RCC 7860 (cell line): ENCODE data around the gene DCDC1.

Source experiments
- DNase-seq: peaks from one replicate; pipeline ENCODE4 v3.0.0-alpha.2; 2015; ENCODE audit warnings: low spot score
- FAIRE-seq: peaks from 2 replicates; lab custom pipeline; 2012; peaks lifted over from hg19 to GRCh38; lab: Jason Lieb, UNC

The DCDC1 gene

DNA sequence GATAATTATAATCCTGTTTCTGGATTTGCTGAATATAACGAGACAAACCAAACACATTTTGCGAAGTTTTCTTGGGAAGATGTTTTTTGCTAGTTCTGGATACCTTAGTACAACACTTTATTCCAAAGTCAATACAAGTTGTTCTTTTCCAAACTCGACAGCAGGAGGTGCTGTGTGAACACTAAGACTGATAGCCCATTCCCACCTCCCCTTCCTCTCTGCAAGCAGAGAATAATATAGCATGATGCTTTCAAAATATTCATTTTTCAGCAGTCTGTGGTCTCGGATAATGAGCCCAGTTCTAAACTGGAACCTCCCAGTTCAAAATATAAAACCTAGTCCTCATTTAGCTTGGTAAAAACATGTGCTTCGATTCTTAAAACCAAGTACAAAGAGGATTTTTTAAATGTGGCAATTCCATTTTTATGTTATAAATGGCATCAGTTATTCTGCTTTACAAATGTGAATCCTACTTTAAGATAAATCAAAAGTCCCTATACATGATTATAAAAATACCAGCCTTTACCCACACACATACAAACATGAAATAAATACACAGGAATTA, 129.1 kb downstream of the DCDC1 start:
- DNase-seq, result no peak
- no peak for FAIRE-seq

DNA sequence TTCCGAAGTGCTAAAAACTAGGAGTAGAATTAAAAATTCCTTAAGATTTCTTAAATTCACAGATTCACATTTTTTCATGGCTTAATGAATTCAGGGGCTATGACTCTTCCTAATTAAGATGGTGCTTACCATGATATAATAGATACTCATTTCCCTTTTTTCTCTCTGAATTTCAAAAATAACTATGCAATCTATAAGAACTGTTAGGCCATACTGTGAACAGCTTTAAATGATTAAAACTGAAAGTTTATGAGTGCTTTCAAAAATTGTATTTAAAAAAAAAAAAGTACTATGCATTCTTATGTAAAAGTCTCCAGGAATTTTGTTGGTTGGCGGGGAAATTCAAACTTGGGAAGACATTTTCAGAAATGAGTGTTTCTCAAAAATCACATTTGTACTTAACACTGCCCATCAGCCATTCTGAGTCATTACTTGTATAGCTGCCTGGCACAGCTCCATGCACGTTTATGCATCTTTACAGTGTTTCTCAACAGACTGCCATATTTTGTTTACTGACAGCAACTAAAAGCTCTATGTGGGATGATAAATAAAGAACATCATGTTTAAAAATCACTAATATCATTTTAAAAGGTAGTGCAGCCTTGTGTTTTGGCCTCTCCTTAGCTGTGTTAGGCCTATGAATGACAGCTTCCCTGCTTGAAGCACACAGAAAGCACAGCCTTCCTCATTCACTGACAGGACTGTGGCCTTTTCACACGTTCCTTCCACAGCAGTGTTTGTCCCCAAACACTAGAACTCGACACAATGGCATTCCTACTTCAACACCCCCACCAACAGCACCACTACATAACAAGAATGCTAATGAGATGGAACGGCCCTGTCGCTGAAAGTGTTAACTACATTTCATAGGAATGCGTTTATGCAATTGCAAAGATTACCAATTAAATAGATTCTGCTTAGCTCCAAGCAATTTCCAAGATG, 131.4 kb downstream of the DCDC1 start:
- FAIRE-seq (no peak), DNase-seq (no peak)

DNA sequence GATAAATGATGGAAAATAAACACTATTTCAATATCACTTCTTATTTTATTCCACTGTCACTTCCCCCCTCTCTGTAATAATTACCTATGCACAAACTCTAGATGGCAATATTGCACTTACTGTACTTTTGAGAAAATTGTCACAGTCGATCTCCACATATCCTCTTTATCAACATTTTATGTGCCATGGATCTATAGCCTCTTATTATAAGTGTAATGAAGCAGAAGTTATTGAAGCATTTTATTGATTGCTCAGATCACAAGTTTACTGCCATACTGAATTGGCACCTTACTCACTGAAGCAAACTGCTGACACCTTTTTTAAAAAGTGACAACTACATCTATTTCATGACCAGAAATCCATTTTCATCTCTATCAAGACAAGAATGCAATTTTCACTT, 133.4 kb downstream of the DCDC1 start:
- peak; percentile 14 for DNase-seq

DNA sequence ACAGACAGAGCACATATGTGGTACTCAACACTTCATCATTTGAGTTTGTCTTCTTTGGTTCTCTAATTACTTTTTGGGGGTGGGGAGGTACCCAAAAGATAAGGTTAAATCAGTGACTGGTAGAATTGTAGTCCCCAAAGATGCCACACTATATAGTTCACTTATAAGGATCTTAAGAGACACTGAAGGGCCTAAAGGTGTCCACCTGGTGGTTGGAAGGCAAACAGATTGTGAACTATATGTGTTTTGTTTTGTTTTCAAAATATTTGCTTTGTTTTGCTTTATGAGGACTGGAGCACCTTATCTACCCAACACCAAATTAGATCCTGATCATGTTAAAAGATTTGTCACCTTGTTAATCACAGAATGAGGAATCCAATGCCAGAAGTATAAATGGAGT, 136.1 kb downstream of the DCDC1 start:
- no peak for FAIRE-seq
- DNase-seq, result no peak

More for the DNA sequence above, 133.4 kb downstream of the DCDC1 start:
- no peak for FAIRE-seq

DNA sequence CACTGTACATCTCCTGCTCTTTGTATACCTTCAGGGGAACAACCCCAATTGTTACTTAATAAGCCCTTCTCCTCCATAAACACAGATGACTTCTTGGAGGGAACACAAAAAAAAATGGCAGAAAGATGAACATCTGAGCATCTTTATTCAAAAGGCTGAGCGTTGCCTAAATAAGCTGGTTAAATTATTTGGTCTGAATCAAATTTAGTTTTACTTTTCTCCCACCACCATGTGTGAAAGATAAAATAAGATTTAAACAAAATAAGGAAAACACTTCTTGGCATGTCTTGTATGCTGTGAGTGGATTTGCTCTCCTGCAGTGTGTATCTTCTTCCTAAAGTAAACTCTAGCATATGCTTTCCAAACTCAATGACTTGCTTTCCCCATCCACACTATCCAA, 137.9 kb downstream of the DCDC1 start:
- DNase-seq (no peak), FAIRE-seq (no peak)

DNA sequence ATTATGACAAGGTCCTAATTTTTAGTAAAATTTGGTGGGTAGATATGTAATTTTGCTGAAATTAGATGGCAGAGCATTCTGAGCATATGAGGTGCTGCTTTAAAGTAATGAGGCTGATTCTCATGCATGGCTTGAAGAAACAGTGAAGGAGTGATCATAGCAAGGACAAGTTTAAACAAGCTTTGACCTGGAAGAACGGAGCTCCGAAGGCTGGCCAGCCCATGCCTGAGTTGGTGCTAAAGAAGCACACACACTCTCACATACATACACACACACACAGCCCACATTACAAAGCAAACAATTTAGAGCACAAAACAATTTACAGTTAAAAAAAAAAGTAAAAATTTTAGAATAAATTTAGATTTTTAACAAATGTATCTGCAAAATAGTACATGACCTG, 150.7 kb downstream of the DCDC1 start:
- DNase-seq, result no peak
- no peak for FAIRE-seq

DNA sequence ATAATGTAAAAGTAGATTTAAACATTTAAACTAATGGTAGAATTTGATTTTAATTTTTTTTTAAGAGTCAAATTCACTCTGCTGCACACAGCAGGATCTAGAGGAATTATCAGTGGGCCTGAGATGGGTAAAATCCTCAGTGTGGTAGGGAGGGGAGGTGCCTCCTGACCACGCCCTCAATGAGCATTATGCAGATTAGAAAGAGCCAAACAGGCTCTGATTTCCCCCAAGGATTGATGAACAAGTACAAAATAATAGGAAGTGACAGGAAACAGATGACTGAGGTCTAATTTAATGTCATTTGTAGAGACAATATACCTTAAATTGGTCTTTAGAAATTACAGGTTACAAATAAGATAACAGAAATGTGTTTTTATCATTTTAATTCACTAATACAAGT, 155.2 kb downstream of the DCDC1 start:
- DNase-seq, result no peak
- no peak for FAIRE-seq

DNA sequence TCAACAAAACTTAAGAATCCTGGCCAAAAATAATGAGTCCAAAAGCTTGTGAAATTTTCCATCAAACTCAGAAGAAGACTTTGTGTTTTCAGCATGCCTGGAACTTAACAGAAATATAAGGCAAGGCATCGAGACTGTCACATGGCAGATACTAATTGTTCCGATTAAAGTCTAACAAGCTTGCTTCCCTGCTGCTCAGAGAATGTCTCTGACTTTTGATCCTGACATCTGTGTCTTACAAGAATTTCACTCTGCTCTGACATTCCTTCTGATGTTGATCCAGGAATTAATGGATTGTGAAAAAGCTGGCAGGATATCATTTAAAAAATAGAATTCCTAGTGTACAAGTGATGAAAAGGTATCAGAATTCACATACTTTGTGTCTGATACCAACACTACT, 170.2 kb downstream of the DCDC1 start:
- no peak for FAIRE-seq

DNA sequence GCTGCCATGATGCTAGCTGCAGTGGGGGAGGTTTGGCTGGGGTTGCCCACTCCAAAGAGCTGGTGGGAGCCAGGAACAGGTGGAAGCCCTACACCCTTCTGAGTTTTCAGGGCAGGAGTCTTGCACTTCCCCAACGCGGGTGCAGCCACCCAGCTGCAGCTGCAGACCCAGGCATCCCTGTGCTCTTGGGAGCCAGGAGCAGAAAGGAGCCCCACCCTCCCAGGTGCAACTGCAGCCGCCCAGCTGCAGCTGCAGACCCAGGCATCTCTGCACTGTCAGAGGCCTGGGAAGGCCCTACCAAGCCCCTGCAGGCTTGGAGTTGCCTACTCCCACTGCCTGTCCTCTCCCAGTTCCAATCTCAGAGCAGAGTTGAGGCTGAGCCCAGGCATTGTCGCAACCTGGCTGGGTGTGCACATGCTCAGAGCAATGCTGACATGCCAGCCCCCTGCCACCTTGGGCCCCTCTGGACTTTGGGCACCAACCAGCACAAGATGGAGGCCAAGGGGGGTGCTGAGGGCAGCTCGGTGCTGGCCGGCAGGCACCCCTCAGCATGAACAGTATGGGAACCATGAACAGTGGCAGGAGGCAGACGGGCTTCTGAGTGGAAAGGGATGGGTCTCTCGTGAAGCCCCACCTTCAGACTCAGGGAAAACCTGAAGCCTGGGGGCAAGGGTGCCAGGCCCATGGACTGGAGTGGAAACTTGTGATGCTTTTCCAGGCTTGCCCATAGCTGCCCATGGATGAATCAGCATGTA, 195.4 kb downstream of the DCDC1 start:
- no peak for FAIRE-seq
- no peak for DNase-seq

More for the DNA sequence above, 170.2 kb downstream of the DCDC1 start:
- no peak for DNase-seq

DNA sequence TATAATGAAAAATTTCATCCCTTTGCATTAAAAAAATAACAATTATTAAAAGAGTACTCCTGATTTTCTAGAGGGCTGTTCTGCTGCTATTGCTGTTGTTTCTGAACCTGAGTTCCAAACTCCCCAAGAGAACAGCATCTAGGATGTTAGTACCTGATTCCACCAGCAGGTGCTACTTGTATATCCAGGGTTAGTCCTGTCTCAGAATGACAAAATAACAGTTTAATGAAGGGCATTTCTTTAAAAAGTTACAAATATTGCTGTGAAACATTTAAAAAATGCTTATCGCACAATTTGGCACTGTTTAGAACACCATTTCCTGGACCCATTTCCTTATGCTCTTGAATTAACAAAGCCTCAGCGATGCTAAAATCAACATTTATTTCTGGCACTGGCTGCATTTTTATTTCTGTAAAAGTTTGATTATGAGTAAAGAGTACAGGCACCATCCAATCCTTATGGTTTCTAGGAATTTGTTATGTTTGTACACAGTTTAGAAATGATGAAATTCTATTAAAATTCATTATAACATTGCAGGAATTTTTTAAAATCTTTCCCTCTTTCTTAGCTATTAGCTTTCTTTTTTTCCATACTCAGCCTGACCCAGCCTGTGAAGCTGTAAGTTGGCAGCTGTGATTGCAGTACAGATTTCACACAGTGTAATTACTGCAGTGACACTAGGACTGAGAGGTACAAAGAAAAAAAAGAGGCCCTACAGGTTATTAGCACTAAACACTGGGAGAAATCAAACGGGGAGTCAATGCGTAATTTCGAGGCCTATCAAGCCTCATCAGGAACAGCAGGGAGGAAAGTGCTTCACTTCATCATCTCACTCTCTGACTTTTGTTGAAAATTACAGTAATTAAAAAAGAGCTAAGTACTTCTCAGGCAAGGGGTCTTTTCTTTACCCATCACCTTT, 208.8 kb downstream of the DCDC1 start:
- DNase-seq, result no peak
- no peak for FAIRE-seq

DNA sequence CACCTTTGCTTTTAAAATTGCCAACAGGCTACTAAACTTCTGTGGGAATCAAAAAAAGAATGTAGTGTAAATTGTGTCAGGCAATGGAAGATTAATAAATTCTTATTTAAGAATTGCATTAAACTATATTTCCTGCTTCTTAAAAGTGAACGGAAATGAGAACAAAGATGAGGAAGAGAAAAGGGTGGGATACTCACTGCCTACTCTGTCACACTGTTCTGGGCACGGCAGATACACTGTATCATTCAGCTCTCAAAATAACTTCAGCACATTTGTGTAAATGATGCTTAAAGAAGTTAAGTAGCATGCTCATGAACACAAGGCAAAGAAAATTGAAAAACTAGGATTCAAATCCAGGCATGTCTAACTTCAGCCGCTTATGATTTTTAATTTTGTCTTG, 218.7 kb downstream of the DCDC1 start:
- FAIRE-seq (no peak), DNase-seq (no peak)

DNA sequence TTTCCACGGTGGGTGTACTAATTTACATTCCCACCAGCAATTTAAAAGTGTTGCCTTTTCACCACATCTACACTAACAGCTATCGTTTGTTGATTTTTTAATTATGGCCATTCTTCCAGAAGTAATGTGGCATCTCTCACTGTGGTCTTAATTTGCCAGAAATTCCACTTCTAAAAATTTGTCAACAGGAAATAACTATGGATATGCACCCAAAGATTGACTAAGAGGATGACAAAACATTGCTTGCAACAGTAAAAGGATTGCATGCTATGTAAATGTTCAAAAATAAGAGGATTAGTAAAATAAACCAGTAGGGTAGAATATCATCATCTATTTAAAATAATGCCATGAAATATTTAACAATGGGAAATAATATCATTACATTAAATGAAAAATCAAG, 219.5 kb downstream of the DCDC1 start:
- no peak for FAIRE-seq

DNA sequence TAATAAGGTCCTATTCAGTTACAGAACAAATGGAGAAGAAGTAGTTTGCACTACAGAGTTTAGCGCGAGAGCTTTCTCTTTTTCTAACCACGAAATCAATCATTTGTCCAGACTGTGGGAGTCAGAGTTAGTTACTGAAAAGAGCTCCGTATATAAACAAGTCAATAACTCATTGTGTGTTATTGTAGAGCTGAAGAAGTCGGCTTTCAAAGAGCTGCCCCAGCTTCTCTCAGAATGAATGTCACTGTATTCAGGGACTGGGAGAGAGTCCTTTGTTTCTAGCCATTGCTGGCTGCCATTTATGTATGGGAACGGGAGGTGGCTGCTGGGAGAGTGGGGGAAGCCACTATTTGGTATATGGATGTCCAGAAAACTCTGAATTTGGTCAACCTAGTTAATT, 227.8 kb downstream of the DCDC1 start:
- FAIRE-seq (no peak), DNase-seq (no peak)

More for the DNA sequence above, 219.5 kb downstream of the DCDC1 start:
- no peak for DNase-seq

DNA sequence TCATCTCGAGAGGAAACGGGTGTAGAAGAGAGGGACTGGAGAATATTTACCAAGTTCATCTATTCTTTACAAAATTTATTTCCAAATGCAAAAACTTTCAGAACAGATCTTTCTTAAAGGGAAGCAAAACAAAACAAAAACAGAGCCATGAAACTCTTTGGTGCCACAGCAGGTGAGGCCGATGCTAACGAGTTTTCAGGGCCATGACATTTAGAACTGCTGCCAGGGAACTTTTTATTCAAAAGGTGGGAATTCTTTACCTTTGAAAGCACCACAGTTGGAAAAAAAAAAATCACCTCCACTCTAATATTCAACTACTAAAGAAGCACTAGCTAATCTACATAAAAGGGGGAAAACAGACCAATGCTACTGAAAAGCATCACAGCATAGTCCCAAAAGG, 230.1 kb downstream of the DCDC1 start:
- FAIRE-seq, result no peak
- DNase-seq, result no peak

DNA sequence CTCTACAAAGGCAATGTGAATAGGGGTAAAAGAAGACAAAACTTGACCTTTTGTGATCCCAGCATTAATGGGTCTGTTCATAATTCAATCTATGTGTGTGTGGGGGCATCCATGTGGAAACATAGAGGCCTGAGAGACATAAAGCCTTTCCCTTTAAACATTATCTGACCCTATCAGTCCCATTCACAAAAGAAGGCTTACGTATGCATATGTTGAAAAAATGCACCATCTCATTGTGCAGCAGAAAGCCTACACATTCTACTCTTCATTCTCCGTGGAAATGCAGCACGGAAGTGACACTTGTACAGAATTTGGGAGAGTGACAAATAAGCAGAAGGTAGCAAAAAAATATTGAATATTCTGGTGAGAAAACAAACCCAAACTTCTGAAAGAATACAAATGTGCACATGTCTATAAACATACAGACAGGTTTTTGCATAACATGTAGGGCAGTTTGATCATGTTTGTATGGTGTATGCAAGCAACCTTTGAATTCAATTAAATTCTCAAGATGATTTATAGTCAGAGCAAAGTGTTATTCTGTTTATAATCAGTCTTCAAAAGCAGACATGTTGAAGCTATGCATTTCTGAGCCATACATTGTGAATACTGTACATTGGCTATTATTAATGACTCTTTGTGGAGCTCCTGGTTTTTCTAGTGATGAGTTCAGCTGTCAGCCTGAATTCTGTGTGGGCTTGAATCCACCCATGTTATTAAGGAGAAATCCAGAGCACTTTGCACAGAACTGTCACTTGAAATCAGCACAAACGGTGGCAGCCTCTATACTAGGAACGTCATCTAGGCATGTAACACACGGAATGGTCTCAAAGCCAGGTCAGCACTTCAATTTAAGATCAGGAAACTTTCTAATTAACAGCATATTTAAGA, 236.8 kb downstream of the DCDC1 start:
- DNase-seq, result no peak
- no peak for FAIRE-seq

DNA sequence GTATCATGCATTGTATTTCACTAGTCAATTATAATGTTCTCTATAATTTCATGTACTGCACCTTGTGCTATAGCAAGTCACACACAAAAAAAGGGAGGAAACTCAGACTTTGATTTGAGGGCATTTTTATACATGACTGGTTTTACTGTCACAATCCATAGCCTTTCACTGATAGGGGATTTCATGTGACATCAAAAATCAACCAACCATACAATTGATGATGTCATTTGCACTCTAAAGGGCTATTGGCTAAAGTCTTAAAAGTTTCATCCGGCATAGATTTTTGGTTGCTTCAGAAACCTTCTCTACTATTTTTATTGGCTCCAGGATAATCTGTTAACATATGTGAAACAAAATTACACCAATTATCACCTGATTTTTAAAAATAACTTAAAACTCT, 237.8 kb downstream of the DCDC1 start:
- DNase-seq (no peak), FAIRE-seq (no peak)

DNA sequence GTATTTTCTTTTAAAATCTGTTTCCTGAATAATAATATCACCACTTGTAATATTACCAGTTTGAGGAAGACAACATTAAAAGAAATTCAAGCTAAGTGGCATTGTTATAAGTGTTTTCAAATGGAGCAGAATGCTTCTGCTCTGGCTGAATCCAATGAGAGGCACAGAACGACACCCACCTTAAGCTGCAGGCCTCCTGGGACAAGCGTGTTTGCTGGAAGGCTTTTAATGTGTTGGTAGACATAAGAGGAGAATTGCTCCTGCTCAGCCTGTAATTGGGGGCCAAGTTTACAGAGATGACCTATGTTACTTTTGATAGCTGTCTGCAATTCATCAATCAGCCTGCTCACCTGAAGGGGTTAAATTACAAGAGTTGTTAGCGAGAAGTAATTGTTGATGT, 242.2 kb downstream of the DCDC1 start:
- DNase-seq, result no peak
- FAIRE-seq, result no peak

DNA sequence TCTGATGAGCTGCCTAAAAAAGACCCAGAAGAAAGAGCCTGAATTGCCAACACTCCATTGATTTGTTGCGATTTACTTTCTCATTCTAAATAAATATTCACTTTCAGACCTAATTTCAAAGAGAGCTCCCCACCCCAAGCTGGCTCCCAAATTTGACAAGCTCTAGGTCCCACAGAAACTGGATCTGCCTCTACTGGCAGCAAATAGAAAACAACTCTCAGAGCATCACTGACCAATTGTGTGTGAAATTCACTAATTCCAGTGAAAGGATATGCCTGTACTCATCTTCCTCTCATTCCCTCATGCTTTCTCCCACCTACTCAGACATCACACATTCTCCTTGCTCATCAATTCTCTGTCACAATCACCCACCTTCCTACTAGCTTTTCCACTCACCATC, 249.1 kb downstream of the DCDC1 start:
- DNase-seq (no peak), FAIRE-seq (no peak)

DNA sequence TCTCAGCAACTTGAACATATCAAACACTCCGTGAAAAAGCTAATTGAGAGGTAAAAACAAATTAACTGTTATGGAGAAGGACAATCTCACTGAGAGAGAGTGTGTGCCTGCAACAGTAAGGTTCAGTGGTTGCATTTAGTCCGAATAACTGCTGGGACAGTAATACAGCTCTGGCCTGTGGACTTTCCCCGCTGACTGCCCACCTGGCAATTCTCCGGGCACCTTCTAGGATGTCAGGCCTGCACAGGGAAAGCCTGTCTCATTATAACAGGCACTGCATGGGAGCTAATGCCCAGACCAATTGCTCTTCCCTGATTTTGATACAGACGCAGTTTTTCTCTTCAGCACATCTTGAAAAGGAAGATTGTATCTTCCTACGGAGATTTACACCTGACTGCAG, 251.0 kb downstream of the DCDC1 start:
- DNase-seq (no peak), FAIRE-seq (no peak)

DNA sequence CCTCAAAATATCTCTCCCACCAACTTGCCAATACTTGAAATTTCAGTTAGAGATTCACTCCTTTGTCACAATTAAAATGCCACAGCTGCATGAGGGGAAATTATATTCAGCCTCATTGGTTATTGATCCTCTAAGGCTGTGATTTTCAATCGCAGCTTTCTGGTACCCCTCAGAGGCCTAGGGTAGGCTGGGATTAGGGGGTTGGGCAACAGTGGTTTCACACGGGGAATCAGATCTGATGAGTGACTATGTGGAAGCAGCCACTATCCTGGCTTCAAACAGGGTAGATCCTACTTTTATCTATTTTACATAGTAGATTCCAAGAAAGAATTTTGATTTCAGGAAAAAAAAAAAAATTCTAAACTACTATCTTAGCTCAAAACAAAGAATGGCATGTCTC, 252.5 kb downstream of the DCDC1 start:
- FAIRE-seq (no peak), DNase-seq (no peak)
